NCI-H510A treated with DMSO at 0.1 percent for 48 hours (cell line): ENCODE measurements around the gene ANTXR1.
A peak's percentile ranks its signal among the peaks of the same experiment; 100 is the strongest.

Source experiments
- DNase-seq: peaks from one replicate; lab custom pipeline; 2025; lab: John Stamatoyannopoulos, UW

Gene ANTXR1

GRCh38 chr2:69133898-69134297 lies 120.9 kb downstream of the ANTXR1 start:
- DNase-seq: no peak

GRCh38 chr2:69134306-69134945 lies 121.4 kb downstream of the ANTXR1 start:
- DNase-seq: peak; percentile 43

- DNase-seq: no peak
Observed at GRCh38 chr2:69138247-69138772, 125.3 kb downstream of the ANTXR1 start.

- no peak for DNase-seq
Observed at GRCh38 chr2:69138793-69139459, 125.9 kb downstream of the ANTXR1 start.

- DNase-seq: no peak
Observed at GRCh38 chr2:69139778-69140670, 127.0 kb downstream of the ANTXR1 start.

DNA sequence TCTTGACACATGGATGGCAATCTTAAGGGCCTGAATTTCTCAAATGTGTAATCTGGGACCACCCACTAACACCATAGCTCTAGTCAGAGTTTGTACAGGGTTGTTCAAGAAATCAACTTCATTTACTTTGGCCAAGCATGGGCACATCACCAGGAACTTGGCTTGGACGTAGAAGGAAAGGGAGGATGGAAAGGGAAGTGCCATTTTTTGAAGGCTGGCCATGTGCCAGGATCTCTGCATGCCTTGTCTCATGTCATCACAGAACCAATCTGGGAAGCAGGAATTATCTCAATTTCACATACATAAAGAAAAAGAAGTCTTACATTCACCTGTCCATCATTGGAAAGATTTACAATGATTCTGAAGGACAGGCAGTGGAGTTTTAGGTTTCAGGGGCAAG lies 128.1 kb downstream of the ANTXR1 start:
- no peak for DNase-seq

GRCh38 chr2:69143748-69144360 lies 130.9 kb downstream of the ANTXR1 start:
- no peak for DNase-seq

DNA sequence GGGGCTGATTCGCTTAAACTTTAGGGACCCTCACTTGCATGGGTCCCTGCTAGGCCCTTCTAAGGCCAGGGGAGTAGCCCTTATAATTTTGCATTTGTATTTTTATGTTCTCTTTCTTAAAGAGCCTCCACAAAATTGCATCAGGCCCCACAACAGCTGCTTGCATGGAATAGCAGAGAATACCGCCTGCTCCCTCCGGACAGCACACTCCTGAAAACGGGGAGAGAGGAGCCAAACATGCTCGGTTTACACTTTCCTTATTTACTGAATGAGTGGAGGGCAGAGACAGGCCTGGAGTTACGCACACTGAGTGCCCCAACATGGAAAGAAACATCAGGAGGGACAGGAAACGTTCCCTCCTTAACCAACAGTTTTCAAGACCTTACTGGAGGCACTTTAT lies 132.2 kb downstream of the ANTXR1 start:
- no peak for DNase-seq

GRCh38 chr2:69147841-69148533 lies 135.0 kb downstream of the ANTXR1 start:
- DNase-seq: no peak

DNA sequence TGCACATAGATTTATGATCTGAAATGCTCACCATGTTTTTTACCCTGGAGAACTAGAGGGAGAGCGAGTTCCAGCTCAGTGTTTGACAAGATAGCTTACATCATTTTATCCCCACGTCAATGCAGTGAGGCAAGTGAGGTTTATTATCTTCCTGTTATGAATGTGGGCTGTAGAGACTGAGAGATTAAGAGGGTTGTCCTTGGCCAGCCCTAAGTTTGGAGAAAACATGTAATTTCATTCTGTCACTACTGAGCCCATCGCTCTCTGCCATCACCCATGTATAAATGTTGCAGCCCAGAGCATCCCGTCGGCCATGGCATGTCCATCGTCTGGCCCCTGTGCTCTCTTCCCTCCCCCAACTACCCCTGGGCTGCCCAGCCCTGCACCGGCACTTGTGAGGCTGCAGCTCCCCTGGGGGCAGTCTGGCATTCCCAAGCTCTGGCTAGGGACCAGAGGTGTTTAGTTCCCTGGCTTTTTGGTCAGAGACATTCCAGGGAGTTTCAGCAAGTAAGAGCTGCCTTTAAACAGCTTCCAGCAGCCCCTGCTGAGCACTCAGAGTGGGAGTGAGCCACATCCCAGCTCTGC lies 136.7 kb downstream of the ANTXR1 start:
- DNase-seq: no peak

DNA sequence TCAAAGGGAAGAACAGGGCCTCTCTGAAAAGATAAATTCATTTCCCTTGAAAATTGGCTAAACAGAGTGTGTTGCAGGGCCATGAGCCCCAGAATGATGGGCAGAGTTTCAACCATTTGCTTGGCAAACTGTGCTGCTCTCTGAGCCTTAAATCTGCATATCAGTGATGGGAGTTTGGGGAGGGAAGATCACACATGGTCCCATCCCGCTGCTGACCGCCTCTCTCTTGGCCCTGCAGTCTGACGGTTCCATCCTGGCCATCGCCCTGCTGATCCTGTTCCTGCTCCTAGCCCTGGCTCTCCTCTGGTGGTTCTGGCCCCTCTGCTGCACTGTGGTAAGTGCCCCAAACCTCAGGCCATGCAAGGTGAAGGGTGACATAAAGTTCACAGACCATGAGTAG lies 139.0 kb downstream of the ANTXR1 start:
- no peak for DNase-seq

- no peak for DNase-seq
Observed at GRCh38 chr2:69152847-69153583, 140.0 kb downstream of the ANTXR1 start.

- DNase-seq: no peak
Observed at GRCh38 chr2:69154106-69154505, 141.1 kb downstream of the ANTXR1 start.

DNA sequence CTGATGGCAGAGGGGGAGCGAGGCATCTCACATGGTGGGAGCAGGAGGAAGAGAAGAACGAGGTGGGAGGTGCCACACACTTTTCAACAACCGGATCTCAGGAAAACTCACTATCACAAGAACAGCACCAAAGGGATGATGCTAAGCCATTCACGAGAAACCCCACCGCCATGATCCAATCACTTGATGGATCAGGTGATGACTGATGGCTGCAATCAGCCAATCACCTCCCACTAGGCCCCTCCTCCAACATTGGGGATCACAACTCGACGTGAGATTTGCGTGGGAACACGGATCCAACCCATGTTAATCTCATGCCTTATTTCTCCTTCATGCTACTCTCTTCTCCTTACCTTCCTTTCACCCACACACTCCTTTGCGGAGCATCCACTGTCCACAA lies 143.6 kb downstream of the ANTXR1 start:
- no peak for DNase-seq

GRCh38 chr2:69157441-69157840 lies 144.5 kb downstream of the ANTXR1 start:
- no peak for DNase-seq

- DNase-seq: no peak
Observed at GRCh38 chr2:69159986-69160385, 147.0 kb downstream of the ANTXR1 start.

GRCh38 chr2:69162057-69162456 lies 149.1 kb downstream of the ANTXR1 start:
- no peak for DNase-seq

GRCh38 chr2:69163109-69163508 lies 150.1 kb downstream of the ANTXR1 start:
- no peak for DNase-seq

DNA sequence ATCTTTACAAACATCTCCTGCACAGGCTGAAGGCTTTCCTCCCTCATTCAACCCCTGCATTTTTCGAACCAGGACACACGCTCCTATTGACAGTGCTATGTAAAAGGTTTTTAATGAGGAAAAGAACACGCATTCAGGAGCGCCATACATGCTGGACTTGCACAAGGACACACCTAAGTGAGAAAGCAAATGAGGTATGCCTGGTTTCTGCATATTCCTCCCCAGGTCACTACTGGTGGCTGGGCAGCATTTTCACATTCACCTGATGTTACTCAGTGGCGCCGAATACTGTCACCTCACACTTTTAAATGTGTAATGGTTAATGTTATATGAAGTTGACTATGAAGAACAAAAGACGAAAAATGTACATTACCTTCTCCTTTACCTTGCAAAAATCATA lies 150.6 kb downstream of the ANTXR1 start:
- DNase-seq: no peak

DNA sequence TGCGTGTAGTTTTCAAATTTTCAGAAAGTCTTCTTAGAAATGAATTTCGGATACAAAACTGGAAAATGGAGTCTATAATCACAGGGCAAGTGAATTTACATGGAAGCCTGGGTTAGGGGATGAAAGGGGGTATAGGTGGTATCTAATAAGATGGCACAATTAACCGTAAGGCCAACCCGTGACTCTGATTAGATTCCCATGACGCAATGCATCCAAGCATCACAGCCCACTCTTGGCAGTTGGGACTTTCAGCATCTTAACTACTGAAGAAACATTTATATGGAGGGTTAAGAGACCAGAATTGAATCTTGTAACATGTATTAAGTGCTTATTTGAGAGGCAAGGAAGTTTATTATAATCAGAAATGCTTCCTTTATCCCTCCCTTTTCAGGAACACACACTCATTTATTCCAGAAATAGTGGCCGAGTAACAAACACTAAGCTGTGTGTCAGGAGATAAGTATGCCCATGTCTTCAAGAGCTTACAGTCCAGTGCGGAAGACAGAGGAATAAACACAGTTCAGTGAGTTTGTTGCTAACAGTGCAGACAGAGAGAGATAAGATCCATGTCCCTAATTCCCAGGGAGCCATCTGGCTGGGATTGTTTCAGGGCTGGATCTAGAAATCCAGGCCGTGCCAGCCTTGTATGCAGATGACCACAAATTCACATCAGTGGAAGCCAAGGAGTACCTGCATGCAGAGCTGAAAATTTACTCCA lies 151.2 kb downstream of the ANTXR1 start:
- no peak for DNase-seq
